ENCODE measurements around the gene NRG2.

DNA sequence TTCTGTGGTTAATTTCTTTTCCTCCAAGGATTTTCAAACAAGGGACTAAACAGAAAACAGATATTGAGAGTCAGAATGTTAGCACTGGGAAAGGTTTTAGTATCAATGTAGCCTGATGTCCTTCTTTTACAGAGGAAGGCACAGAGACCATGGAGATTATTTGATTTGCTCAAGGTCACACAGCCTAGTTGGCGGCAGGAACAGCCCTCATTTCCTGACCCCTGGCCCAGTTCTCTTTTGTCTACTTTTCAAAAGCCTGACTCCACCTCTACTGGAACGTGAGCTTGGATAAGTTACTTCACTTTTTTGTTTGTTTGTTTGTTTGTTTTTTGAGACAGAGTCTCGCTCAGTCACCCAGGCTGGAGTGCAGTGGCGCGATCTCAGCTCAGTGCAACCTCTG is 6.6 kb upstream of the NRG2 start:
- TF ChIP-seq, protein P1, sequence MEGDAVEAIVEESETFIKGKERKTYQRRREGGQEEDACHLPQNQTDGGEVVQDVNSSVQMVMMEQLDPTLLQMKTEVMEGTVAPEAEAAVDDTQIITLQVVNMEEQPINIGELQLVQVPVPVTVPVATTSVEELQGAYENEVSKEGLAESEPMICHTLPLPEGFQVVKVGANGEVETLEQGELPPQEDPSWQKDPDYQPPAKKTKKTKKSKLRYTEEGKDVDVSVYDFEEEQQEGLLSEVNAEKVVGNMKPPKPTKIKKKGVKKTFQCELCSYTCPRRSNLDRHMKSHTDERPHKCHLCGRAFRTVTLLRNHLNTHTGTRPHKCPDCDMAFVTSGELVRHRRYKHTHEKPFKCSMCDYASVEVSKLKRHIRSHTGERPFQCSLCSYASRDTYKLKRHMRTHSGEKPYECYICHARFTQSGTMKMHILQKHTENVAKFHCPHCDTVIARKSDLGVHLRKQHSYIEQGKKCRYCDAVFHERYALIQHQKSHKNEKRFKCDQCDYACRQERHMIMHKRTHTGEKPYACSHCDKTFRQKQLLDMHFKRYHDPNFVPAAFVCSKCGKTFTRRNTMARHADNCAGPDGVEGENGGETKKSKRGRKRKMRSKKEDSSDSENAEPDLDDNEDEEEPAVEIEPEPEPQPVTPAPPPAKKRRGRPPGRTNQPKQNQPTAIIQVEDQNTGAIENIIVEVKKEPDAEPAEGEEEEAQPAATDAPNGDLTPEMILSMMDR (IDR thresholded peaks at IDR 0.05): no peak
- no peak for TF ChIP-seq POLR2A (IDR thresholded peaks at IDR 0.05)
